GM18505 (cell line): ENCODE data around the gene OR10A6.

Source experiments
- ATAC-seq: cut with Tn5 transposase; IDR thresholded peaks from one replicate; pipeline ENCODE4 v1.9.1; 2021; ENCODE audit not compliant: unreplicated experiment
- POLR2A ChIP-seq: IDR thresholded peaks from 4 replicates; pipeline ENCODE4 v1.6.1; 2011; ENCODE audit warnings: borderline replicate concordance; ENCODE audit not compliant: insufficient read depth, insufficient read length; ENCODE audit errors: extremely low read depth

OR10A6 gene

DNA sequence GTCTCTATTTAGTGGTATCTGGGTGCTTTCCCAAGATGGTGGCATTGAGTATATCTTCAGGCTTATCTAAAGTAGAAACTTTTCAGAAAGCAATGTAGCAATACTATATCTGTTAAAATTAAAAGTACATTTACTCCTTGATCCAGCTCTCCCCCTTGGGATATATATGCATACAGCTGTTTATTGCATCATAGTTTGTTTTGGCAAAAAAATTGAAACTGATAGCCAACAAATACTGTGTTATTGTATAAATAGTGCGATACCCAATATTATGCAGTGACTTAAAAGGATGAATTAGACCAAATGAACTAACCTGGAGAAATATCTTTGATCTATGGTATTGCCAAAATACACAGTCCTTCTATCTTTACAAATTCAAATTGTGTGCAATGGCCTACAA is 18.9 kb upstream of the OR10A6 start:
- ATAC-seq = no peak
- no peak for TF ChIP-seq POLR2A

DNA sequence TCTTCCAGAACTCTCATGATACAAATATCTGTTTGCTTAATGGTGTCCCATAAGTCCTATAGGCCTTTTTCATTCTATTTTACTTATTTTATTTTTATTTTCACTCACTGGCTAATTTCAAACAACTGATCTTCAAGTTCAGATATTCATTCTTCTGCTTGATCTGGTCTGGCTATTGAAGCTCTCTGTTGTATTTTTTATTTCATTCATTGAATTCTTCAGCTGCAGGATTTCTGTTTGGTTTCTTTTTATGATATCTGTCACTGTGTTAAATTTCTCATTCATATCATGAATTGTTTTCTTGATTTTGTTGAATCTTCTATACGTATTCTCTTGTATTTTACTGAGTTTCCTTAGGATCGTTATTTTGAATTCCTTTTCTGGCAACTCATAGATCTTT is 13.1 kb upstream of the OR10A6 start:
- no peak for ATAC-seq
- TF ChIP-seq POLR2A = no peak

DNA sequence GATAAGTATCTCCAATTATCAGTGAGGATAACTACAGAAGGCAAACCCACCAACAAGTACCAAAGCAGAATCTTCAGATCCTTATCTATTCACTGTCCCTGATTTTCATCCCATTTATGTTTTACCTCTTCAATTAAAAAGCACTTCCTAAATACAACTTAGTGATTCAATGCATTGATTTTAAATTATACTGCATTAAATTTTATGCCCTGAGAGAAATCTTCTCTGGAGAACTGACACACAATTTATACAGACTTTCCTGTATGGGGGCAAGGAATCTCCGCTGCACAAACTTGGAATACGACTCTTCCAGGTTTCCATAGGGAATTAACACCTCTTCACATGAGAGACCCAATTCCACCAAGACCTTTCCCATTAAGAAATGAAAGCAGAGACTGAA is 10.5 kb upstream of the OR10A6 start, which contains the start of gene OR10A3:
TSS of gene OR10A3 (minus strand) at position 101 of the 400 bp plus-strand sequence. CDS start 2,188 bp downstream, outside the sequence.
- ATAC-seq = no peak
- no peak for TF ChIP-seq POLR2A

DNA sequence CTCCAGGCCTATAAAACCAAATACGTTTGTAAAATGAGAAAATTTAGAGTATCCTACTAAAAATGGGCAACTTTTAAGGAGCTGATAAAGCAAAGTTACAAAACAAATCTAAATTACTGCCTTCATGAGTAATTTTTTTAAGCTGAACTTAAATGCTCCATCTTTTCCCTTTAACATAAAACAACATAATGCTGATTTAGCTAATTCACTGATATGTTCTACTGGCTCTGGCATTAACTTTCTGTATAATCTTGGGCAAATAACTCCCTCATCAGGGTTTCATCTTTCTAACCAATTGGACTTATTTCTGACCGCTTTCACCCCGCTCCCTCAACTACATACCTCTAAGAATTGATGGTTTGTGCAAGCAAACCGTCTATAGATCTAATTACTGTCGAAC is 10.1 kb upstream of the OR10A6 start:
- no peak for TF ChIP-seq POLR2A
- ATAC-seq = no peak

DNA sequence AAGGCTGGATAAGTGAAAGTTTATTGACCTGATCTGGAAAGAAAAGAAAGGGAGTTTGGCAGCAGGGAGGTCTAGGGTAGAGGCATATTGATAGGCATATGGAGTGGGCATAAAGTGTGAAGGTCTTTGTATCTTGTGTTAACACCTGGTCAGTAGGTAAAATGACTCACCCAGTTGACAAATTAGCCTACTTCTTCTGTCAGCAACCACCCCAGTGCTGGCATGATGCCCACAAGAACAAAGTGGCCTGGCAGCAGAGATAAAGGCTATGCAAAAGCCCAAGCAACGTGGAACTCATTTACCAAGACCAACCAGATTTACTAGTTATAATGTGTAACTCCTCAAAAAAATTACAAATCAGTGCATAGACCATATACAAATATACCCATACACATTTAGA is 5.5 kb upstream of the OR10A6 start:
- ATAC-seq = no peak
- no peak for TF ChIP-seq POLR2A

DNA sequence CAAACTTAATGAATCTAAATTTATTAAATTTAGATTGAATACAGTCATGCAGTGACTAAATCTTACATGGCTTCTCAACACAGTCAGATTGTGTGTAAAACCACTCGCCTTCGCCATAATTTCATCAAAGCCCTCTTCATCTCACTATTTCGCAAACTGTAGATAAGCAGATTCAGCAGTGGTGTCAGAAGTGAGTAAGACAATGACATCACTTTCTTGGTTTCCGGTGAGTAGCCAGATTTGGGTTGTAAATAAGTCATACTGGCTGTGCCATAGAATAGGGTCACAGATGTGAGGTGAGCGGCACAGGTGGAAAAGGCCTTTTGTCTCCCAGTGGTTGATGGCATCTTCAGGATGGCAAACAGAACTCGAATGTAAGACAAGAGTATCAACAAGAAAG is 3.4 kb downstream of the OR10A6 start:
- no peak for ATAC-seq
- no peak for TF ChIP-seq POLR2A

DNA sequence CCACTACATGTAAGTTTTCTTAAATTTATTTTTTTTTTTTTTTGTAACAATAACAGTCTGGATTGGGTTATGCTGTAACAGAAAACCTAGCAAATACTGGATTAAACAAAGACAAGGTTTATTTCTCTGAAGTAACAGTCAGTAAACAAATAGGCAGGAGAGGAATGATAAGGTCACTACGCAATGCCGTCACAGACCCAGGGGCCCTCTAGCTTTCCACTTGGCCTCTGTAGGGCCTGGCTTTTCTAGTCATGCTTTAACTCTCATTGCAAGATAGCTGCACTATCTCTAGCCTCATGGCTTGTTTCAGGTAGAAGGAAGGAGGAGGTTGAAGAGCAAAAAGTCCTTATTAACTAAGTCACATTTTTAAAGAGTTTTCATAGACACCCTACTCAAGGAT is 6.5 kb downstream of the OR10A6 start:
- ATAC-seq = no peak
- no peak for TF ChIP-seq POLR2A

DNA sequence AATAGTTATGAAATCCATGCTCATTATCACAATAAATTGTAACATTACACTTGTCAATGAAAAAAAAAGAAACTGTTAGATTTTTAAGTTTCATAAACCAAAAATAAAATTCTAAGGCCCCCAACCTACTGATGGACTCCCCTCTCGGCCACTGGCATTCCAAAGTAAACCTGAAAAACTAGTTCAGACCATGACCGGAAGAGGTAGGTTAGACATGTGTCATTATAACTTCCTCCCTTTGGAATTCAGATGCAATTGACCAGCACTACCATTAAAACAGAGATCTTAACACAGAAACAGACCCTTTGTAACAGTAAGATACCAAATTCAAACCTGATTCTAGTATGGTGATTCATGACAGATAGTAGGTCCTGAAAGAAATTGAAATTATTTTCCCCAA is 12.9 kb downstream of the OR10A6 start:
- TF ChIP-seq POLR2A = no peak
- no peak for ATAC-seq

DNA sequence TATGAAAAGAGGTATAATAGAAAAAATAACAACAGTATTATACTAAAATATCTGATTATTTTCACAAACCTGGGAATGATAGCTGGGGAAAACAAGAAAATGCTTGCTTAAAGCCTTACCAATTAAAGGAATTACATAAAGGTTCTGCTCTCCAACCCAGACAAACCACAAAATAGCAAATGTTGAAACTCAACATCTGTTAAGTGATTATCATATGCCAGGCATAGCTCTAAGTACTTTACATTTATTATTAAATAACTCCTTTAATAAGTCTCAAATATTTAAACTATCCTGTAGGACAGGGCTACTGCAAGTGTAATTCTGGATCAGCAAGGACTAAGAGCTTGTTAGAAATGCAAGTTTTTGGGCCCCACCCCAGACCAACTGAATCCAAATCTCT is 20.1 kb downstream of the OR10A6 start:
- no peak for TF ChIP-seq POLR2A
- ATAC-seq = no peak

DNA sequence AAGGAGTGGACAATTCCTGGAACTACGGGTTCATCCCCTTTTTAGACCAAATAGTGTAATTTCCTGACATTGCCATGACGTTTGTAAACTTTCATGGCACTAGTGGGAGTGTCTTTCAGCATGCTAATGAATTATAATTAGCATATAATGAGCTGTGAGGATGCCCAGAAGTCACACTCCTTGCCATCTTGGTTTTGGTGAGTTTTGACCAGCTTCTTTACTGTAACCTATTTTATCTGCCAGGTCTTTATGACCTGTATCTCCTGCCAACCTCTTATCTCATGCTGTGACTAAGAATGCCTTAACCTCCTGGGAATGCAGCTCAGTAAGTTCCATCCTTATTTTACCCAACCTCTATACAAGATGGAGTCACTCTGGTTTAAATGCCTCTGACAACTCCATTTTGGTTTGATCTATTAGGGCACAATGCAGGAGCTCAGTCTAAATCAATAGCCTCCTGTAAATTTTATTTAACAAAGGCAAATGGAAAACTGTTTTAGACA is 20.7 kb downstream of the OR10A6 start:
- TF ChIP-seq POLR2A = no peak
- ATAC-seq = no peak

DNA sequence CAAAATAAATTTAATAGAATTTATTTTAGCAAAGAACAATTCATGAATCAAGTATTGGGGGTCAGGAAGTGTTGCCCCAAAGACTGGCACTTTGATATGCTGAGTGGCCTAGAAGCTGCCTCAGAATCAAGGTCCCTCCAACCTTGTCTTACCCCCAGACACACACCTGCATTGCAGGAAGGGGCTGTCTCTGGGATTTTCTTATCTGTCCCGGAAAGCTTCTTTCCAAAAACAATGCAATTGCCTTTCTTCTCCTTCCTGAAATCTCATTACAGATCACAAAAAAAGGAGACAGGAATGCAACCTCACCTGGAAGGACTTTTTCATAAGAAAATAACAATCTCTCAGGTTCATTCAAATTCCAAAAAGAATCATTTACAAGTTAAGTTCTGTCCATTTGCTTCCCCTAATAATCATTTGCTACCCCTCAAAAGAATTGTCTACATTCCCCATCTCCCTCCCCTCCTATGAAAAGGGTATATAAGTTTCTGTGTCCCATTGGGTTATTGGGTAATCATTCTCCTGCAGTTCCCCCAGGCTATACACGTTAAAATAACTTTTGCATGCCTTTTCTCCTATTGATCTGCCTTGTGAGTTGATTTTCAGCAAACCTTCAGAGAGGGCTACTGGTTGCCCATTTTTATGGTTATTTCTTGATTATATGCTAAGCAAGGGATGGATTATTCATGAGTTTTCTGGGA is 21.3 kb downstream of the OR10A6 start:
- no peak for TF ChIP-seq POLR2A
- no peak for ATAC-seq

DNA sequence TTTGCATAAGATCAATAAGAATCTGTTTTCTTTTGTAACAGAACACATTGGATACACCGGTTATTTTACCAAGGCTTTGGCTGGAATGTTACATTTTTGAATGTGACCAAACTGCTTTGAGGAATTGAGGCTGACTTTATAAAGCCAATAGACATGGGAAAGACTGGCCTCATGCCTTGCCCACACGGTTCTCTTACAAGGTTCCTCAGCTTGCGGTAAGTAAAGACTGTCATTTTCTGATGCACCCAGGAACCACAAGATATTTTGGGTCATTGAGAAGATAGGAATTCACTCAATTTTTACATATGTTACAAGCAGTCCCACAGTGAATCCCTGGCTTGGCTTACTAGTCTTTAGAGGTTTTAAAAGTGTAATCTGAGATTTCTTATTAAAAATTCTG is 23.9 kb downstream of the OR10A6 start:
- ATAC-seq = no peak
- TF ChIP-seq POLR2A = no peak

DNA sequence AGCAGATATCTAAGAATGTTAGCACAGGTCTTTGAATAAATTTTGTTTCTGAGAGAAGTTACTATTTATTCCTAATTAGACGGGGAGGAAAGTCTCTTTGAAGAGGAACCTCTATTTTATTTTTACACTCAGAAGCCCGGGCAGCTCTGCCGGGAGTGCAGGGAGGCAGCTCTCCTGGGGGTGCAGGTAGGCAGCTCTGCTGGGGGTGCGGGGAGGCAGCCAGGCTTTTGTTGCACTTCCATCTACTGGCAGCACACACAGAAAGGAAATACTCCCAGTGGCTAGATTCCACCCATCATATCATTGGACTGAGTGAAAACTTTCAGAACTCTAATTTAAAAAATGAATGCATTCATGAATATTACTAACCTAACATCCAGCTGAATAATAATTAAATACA is 24.6 kb downstream of the OR10A6 start:
- ATAC-seq = no peak

DNA sequence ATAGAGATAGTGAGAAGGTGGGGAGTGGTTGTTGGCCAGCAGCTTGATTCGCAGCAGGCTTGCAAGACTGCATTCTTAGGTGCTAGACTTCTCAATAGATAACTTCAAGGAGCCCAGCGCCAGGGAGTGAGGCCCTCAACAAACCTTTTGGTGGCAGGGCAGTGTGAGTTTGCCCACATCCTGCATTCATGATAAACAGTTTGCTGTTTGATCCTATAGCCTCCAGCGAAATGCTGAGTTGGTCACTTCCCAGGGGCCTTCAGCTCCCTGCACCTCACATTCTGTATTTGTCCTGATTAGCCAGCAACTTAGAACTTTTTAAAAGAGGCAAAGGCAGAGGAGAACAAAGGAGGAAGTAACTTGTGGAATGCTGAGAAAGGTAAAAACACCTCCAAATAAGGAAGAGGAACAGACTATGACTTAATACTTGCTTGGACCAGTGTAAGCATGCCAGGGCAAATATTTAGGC is 25.1 kb downstream of the OR10A6 start:
- ATAC-seq = no peak
- TF ChIP-seq POLR2A = no peak

More for the DNA sequence above, 24.6 kb downstream of the OR10A6 start:
- TF ChIP-seq POLR2A = no peak
